C4-2B (cell line): Measurements from ENCODE around the gene DCLK1.

Experiments
- CTCF ChIP-seq: fragments of 450-650 bp; conservative IDR thresholded peaks from 2 replicates; pipeline ENCODE4 v1.5.1; 2017; ENCODE audit warnings: mild to moderate bottlenecking
- ZFX ChIP-seq: fragments of 450-650 bp; IDR thresholded peaks from 2 replicates; pipeline ENCODE4 v1.6.1; 2017

- TF ChIP-seq CTCF = no peak
- TF ChIP-seq ZFX = no peak
Observed at GRCh38 chr13:35782793-35783192, 348.4 kb downstream of the DCLK1 start.
